ENCODE measurements around the gene LOXL1. TPM values are rescaled to one million over a fixed set of nuclear protein-coding genes. Genes with fewer than 3 reads are reported as not detected.

The LOXL1 gene
- total RNA-seq, 2 donors from 2014 or later, result 8.6 to 14.5 TPM

- H3K27ac ChIP-seq, result no peak overlapping the region
- H3K27me3 ChIP-seq, result no peaks in the 10 kb centered on the region
- H3K4me3 ChIP-seq, result no peak overlapping the region
- DNase-seq, result no peak
- H3K4me1 ChIP-seq, result peaks cover 3% of the 10 kb centered on the region
- TF ChIP-seq CTCF (IDR thresholded peaks at IDR 0.05) (no peak), POLR2A (IDR thresholded peaks at IDR 0.05) (no peak)
- intact Hi-C loops (cut with DNase I), result no loop called here
- no peak for ATAC-seq
- WGBS, 2 donors, result 85 to 88% methylated on average over 9 of the region's 9 CpGs
- no peaks in the 10 kb centered on the region for H3K9me3 ChIP-seq
- no peaks in the 10 kb centered on the region for H3K36me3 ChIP-seq (replicated peaks in 1 of 2; ENCODE audit: insufficient read depth in 1 of 2, low read depth in 2 of 2)
Measured at GRCh38 chr15:73904026-73904815, 22.0 kb upstream of the LOXL1 start.

- intact Hi-C loops (cut with DNase I), result no loop called here
- no peak overlapping the region for H3K27ac ChIP-seq
- DNase-seq, result no peak
- no peaks in the 10 kb centered on the region for H3K9me3 ChIP-seq
- WGBS, 2 donors, result 94 to 96% methylated on average over 3 of the region's 3 CpGs
- no peak overlapping the region for H3K4me3 ChIP-seq
- H3K4me1 ChIP-seq, result peaks cover 3% of the 10 kb centered on the region
- ATAC-seq, result no peak
- TF ChIP-seq CTCF (IDR thresholded peaks at IDR 0.05) (no peak), POLR2A (IDR thresholded peaks at IDR 0.05) (no peak)
- no peaks in the 10 kb centered on the region for H3K27me3 ChIP-seq
- no peaks in the 10 kb centered on the region for H3K36me3 ChIP-seq (replicated peaks in 1 of 2; ENCODE audit: insufficient read depth in 1 of 2, low read depth in 2 of 2)
Measured at GRCh38 chr15:73905225-73905827, 20.9 kb upstream of the LOXL1 start.

GRCh38 chr15:73906346-73907034, 19.8 kb upstream of the LOXL1 start:
- no peak overlapping the region for H3K4me3 ChIP-seq
- intact Hi-C loops (cut with DNase I), result no loop called here
- H3K27me3 ChIP-seq, result no peaks in the 10 kb centered on the region
- H3K4me1 ChIP-seq, result peaks cover 3% of the 10 kb centered on the region
- no peaks in the 10 kb centered on the region for H3K36me3 ChIP-seq (replicated peaks in 1 of 2; ENCODE audit: insufficient read depth in 1 of 2, low read depth in 2 of 2)
- ATAC-seq (no peak), DNase-seq (no peak)
- H3K9me3 ChIP-seq, result no peaks in the 10 kb centered on the region
- WGBS, 2 donors, result 68 to 82% methylated on average over 3 to 4 of the region's 4 CpGs
- TF ChIP-seq CTCF (IDR thresholded peaks at IDR 0.05) (no peak), POLR2A (IDR thresholded peaks at IDR 0.05) (no peak)
- no peak overlapping the region for H3K27ac ChIP-seq

- ATAC-seq, result no peak
- WGBS, 2 donors, result 62 to 77% methylated on average over 2 of the region's 2 CpGs
- H3K9me3 ChIP-seq, result no peaks in the 10 kb centered on the region
- intact Hi-C loops (cut with DNase I), result no loop called here
- no peak overlapping the region for H3K27ac ChIP-seq
- no peaks in the 10 kb centered on the region for H3K27me3 ChIP-seq
- TF ChIP-seq CTCF (IDR thresholded peaks at IDR 0.05), result no peak
- TF ChIP-seq POLR2A (IDR thresholded peaks at IDR 0.05), result no peak
- H3K36me3 ChIP-seq (replicated peaks in 1 of 2; ENCODE audit: insufficient read depth in 1 of 2, low read depth in 2 of 2), result no peaks in the 10 kb centered on the region
- H3K4me1 ChIP-seq, result peaks cover 3% of the 10 kb centered on the region
- DNase-seq, result no peak
- H3K4me3 ChIP-seq, result no peak overlapping the region
Measured at GRCh38 chr15:73907035-73907408, 19.2 kb upstream of the LOXL1 start.

Data from body of pancreas (tissue), 4 donors.